ENCODE measurements around the gene ABCB11. TPM values are rescaled to one million over a fixed set of nuclear protein-coding genes. Genes with fewer than 3 reads are reported as not detected.

Gene ABCB11
- total RNA-seq, 1 donor from 2014 or later: not detected

DNA sequence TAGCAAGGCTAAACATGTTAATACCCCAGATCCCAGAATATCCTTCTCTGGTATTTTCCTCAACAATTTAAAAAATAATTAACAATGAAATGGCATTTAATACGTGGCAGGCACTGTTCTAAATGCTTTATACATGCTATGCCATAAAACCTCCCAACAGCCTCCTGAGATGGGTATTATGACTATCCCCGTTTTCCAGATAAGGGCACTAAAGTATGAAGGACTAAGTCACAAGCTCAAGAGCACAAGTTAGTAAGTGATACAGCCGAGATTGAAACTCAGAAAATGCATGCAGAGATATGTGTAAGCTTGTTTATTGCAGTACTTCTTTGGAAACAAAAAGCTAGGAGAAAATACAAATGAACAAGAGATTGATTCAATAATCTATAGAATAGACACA is 8.0 kb downstream of the ABCB11 start:
- no peaks in the 10 kb centered on the region for H3K27me3 Mint-ChIP-seq (ENCODE audit: unreplicated experiment)
- no peak overlapping the region for H3K4me3 Mint-ChIP-seq (ENCODE audit: unreplicated experiment)
- no peak for DNase-seq
- no peaks in the 10 kb centered on the region for H3K9me3 Mint-ChIP-seq (ENCODE audit: unreplicated experiment)
- H3K36me3 Mint-ChIP-seq (ENCODE audit: unreplicated experiment): no peaks in the 10 kb centered on the region
- H3K4me1 Mint-ChIP-seq (ENCODE audit: low read depth, unreplicated experiment): no peaks in the 10 kb centered on the region
- TF ChIP-seq, protein P1, sequence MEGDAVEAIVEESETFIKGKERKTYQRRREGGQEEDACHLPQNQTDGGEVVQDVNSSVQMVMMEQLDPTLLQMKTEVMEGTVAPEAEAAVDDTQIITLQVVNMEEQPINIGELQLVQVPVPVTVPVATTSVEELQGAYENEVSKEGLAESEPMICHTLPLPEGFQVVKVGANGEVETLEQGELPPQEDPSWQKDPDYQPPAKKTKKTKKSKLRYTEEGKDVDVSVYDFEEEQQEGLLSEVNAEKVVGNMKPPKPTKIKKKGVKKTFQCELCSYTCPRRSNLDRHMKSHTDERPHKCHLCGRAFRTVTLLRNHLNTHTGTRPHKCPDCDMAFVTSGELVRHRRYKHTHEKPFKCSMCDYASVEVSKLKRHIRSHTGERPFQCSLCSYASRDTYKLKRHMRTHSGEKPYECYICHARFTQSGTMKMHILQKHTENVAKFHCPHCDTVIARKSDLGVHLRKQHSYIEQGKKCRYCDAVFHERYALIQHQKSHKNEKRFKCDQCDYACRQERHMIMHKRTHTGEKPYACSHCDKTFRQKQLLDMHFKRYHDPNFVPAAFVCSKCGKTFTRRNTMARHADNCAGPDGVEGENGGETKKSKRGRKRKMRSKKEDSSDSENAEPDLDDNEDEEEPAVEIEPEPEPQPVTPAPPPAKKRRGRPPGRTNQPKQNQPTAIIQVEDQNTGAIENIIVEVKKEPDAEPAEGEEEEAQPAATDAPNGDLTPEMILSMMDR (IDR thresholded peaks at IDR 0.05; ENCODE audit: partially characterized antibody, unreplicated experiment): no peak
- no peak overlapping the region for H3K27ac Mint-ChIP-seq (ENCODE audit: unreplicated experiment)

DNA sequence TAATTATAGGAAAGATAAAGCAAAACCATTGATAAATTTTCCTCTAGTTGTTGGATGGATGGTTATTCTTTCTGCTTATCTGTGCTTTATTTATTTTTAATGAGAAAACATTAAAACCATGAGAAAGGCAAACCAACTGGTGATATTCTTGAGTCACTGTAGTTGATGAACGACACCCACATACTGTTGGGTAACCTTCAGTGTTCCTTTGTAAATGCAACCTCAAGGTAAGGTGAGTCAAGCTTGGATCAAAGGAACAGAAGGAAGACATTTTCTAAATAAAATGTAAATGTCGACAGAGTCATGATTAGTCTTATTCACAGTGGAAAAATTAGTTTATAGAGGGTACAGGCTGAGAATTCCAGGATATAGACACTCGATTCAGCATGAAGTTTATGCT is 12.7 kb downstream of the ABCB11 start:
- no peaks in the 10 kb centered on the region for H3K9me3 Mint-ChIP-seq (ENCODE audit: unreplicated experiment)
- H3K4me3 Mint-ChIP-seq (ENCODE audit: unreplicated experiment): no peak overlapping the region

DNA sequence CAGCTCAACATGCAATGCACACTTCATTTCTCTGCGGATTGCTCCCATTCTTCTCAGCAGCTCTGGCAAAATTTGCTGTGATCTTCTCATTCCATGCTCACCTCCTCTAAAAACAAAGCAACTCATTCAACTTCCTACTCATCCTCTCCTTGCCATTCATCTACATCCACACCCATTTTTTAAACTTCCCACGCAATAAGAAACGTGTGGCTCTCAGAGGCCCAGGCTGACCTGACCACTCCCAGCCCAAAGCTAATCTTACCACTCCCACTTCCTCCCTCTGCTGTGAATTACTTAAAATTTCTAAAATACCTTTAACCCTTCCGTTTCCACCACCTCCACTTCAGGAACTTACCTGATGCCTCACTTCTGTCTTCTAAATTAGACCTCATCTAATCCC is 15.2 kb downstream of the ABCB11 start:
- Mint-ChIP-seq H3K4me3 (ENCODE audit: unreplicated experiment) (no peak overlapping the region), H3K27ac (ENCODE audit: unreplicated experiment) (no peak overlapping the region), H3K36me3 (ENCODE audit: unreplicated experiment) (no peaks in the 10 kb centered on the region), H3K9me3 (ENCODE audit: unreplicated experiment) (no peaks in the 10 kb centered on the region), H3K4me1 (ENCODE audit: low read depth, unreplicated experiment) (no peaks in the 10 kb centered on the region), H3K27me3 (ENCODE audit: unreplicated experiment) (no peaks in the 10 kb centered on the region)
- no peak for DNase-seq
- TF ChIP-seq, protein P1 (IDR thresholded peaks at IDR 0.05; ENCODE audit: partially characterized antibody, unreplicated experiment): no peak

More for the DNA sequence above, 12.7 kb downstream of the ABCB11 start:
- Mint-ChIP-seq H3K4me1 (ENCODE audit: low read depth, unreplicated experiment) (no peaks in the 10 kb centered on the region), H3K27me3 (ENCODE audit: unreplicated experiment) (no peaks in the 10 kb centered on the region), H3K36me3 (ENCODE audit: unreplicated experiment) (no peaks in the 10 kb centered on the region), H3K27ac (ENCODE audit: unreplicated experiment) (no peak overlapping the region)
- TF ChIP-seq, protein P1 (IDR thresholded peaks at IDR 0.05; ENCODE audit: partially characterized antibody, unreplicated experiment): no peak
- no peak for DNase-seq

DNA sequence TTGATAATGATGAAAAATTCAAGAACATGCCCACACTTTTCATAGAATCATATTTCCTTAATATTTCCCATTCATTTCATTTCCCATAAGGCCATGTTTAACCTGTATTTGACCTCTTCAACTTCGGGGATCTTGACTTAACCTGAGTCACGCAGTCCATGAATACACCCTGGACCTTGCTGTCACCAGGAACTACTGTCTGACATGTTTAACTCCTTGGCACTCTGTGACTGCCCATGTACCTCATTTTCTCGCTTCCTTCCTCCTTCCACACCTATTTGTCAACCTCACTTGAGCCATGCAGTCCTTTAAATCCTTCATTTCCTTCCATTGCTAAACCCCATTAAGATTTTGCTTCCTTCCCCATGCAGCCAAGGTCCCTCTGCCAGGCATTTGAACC is 16.3 kb downstream of the ABCB11 start:
- Mint-ChIP-seq H3K4me3 (ENCODE audit: unreplicated experiment) (no peak overlapping the region), H3K27me3 (ENCODE audit: unreplicated experiment) (no peaks in the 10 kb centered on the region), H3K27ac (ENCODE audit: unreplicated experiment) (no peak overlapping the region), H3K9me3 (ENCODE audit: unreplicated experiment) (no peaks in the 10 kb centered on the region), H3K4me1 (ENCODE audit: low read depth, unreplicated experiment) (no peaks in the 10 kb centered on the region), H3K36me3 (ENCODE audit: unreplicated experiment) (no peaks in the 10 kb centered on the region)
- DNase-seq: no peak
- TF ChIP-seq, protein P1 (IDR thresholded peaks at IDR 0.05; ENCODE audit: partially characterized antibody, unreplicated experiment): no peak

DNA sequence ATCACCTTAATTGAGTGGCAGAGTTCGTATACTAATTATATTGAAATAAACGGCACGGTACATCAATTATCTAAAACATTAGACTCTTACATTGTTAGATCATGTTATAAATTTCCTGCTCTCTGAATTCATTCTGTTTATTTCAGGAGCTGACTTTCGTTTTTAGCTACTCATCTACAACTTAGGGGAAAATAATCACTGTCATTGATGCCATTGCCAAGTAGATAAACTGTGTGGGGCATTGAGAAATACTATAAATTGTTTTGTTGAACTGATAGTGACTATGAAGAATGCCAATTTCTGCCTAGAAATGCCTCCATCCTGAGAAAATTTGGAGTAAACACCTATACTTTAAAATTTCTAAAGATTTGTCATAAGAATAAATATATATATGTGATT is 17.5 kb downstream of the ABCB11 start:
- H3K27me3 Mint-ChIP-seq (ENCODE audit: unreplicated experiment): no peaks in the 10 kb centered on the region
- H3K36me3 Mint-ChIP-seq (ENCODE audit: unreplicated experiment): no peaks in the 10 kb centered on the region
- no peak for DNase-seq
- no peaks in the 10 kb centered on the region for H3K4me1 Mint-ChIP-seq (ENCODE audit: low read depth, unreplicated experiment)
- H3K4me3 Mint-ChIP-seq (ENCODE audit: unreplicated experiment): no peak overlapping the region
- H3K9me3 Mint-ChIP-seq (ENCODE audit: unreplicated experiment): no peaks in the 10 kb centered on the region
- H3K27ac Mint-ChIP-seq (ENCODE audit: unreplicated experiment): no peak overlapping the region
- TF ChIP-seq, protein P1 (IDR thresholded peaks at IDR 0.05; ENCODE audit: partially characterized antibody, unreplicated experiment): no peak
